Panc1 (cell line): Measurements from ENCODE around the gene MMS22L.

ENCODE experiments used
- CTCF ChIP-seq: fragments of 450-650 bp; IDR thresholded peaks from 2 replicates; pipeline ENCODE4 v1.5.1; 2017; ENCODE audit warnings: mild to moderate bottlenecking
- POLR2AphosphoS5 ChIP-seq: IDR thresholded peaks from 2 replicates; pipeline ENCODE4 v1.6.1; 2012; ENCODE audit warnings: mild to moderate bottlenecking, low read depth, low read length, moderate library complexity

- TF ChIP-seq CTCF (no peak), POLR2AphosphoS5 (no peak)
These were observed 180.7 kb downstream of the MMS22L start for GRCh38 chr6:97102145-97102790.
